A549 treated with DMSO at 1 μM for 4 hours (cell line): Measurements from ENCODE around the gene NGLY1. TPM values are rescaled to one million over a fixed set of nuclear protein-coding genes. Genes with fewer than 3 reads are reported as not detected.

Experiments
- total RNA-seq: library from RNA; stranded (reverse); fragments of 200-300 nt; extraction: Qiagen RNA extraction; gene quantifications from 5 replicates; pipeline ENCODE4 v1.2.3, GENCODE V29; 2022; ENCODE audit warnings: low read depth

Gene NGLY1
- 16.9 to 20.8 TPM (median 19.1 TPM) in 5 replicates for total RNA-seq

GRCh38 chr3:25782938-25783660, at the start of gene NGLY1:
TSS of gene NGLY1 (minus strand) at chr3:25783443. CDS start at chr3:25783390, 53 bp downstream.

DNA sequence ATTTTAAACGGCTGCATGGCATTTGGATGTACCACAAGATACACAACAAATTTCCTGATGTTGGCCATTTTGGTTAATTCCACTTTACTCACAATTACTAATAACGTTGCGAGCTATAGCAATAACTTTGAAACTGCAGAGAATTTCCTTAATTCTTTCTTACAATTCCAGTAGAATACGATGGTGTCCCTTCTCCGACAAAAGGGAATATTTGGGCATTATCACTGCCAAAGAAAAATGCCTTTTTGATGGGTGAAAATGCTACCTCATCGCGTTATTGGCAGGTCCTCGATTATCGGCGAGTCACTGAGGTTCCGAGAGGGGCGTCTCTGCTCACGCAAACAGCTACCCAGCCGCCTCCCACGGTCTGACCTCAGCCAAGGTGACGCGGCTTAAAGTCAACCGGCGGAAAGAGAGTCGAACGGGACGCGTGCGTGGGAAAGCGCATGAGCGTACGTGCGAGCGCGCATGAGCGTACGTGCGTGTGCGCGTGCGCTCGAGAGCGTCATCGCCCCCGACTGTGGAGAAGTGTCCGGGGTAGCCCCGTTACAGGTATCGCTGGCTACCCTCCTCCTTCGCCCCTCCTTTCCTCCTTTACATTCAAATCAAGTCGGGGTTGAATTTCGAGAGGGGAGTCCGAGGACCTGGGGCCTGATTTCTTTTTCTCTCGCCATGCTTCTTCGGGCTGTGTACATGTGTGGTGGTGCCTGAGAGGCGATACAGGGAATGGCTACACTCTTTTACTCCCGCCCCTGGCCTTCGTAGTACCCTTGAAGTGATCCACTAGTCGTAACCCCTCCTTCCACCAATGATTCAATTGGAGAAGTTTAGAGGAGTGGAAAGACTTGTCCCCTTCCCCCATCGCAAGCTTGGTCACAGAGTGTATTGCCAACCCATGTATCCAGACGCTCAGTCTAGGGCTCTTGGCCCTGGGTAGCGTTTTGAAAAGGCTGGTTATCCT, 6.6 kb upstream of the NGLY1 start, which contains the start of gene OXSM:
OXSM (plus strand) TSS at position 495 of the 961 bp plus-strand sequence. CDS start 931 bp downstream, outside the sequence.

Other genes with a start within 250 kb of the NGLY1 start
- 61.8 to 80.1 TPM (median 73.1 TPM) in 5 replicates for gene TOP2B, start 118.5 kb downstream of the NGLY1 start, total RNA-seq
- 16.7 to 22.4 TPM (median 19.5 TPM) in 5 replicates for gene OXSM, start 6.6 kb upstream of the NGLY1 start, total RNA-seq